ENCODE results near the gene TMC2. TPM values are rescaled to one million over a fixed set of nuclear protein-coding genes. Genes with fewer than 3 reads are reported as not detected.

TMC2 gene
- total RNA-seq, 1 experiment from 2014 or later = not detected

GRCh38 chr20:2519115-2519809 is 17.1 kb upstream of the TMC2 start:
- no peaks in the 10 kb centered on the region for H3K9me3 Mint-ChIP-seq
- DNase-seq (ENCODE audit: low spot score) (no peak), ATAC-seq (no peak)
- POLR2A ChIA-PET = interaction anchor here (0.5 kb wide), 1 partner anchor 15 kb away, joined by 3 read pairs; no protein-coding TSS in a partner anchor
- H3K4me3 Mint-ChIP-seq = no peak overlapping the region
- CTCF ChIA-PET = no interaction called here
- no peaks in the 10 kb centered on the region for H3K36me3 Mint-ChIP-seq
- no peak for TF ChIP-seq IRF2 (CRISPR knock-in tag; IDR thresholded peaks at IDR 0.05; ENCODE audit: borderline replicate concordance, low read depth)
- no peak for TF ChIP-seq NFE2L1 (CRISPR knock-in tag; IDR thresholded peaks at IDR 0.05)
- no peak for TF ChIP-seq SOX15 (CRISPR knock-in tag; IDR thresholded peaks at IDR 0.05)
- TF ChIP-seq GABPB1 (CRISPR knock-in tag; IDR thresholded peaks at IDR 0.05) = no peak
- no peak for TF ChIP-seq PRDM15 (CRISPR knock-in tag; IDR thresholded peaks at IDR 0.05)
- TF ChIP-seq RORB (CRISPR knock-in tag; IDR thresholded peaks at IDR 0.05) = no peak
- no peak for TF ChIP-seq ZBTB43 (CRISPR knock-in tag; IDR thresholded peaks at IDR 0.05)
- TF ChIP-seq ERG (CRISPR knock-in tag; IDR thresholded peaks at IDR 0.05) = no peak
- no peak for TF ChIP-seq E2F1 (CRISPR knock-in tag; IDR thresholded peaks at IDR 0.05)
- no peak for TF ChIP-seq E2F4 (CRISPR knock-in tag; IDR thresholded peaks at IDR 0.05; ENCODE audit: borderline replicate concordance, low read depth)
- no peak for TF ChIP-seq FOXP1 (CRISPR knock-in tag; IDR thresholded peaks at IDR 0.05; ENCODE audit: borderline replicate concordance)
- no peak for TF ChIP-seq MXD4 (CRISPR knock-in tag; IDR thresholded peaks at IDR 0.05; ENCODE audit: borderline replicate concordance)
- TF ChIP-seq NR2C2 (CRISPR knock-in tag; IDR thresholded peaks at IDR 0.05) = no peak
- H3K27me3 Mint-ChIP-seq (ENCODE audit: low read depth) = peaks cover 60% of the 10 kb centered on the region
- no peaks in the 10 kb centered on the region for H3K4me1 Mint-ChIP-seq
- no peak overlapping the region for H3K27ac Mint-ChIP-seq

- Mint-ChIP-seq H3K27ac (no peak overlapping the region), H3K4me3 (no peak overlapping the region), H3K4me1 (peaks cover 3% of the 10 kb centered on the region), H3K9me3 (no peaks in the 10 kb centered on the region), H3K36me3 (no peaks in the 10 kb centered on the region), H3K27me3 (ENCODE audit: low read depth) (peaks cover 71% of the 10 kb centered on the region)
- ATAC-seq (no peak), DNase-seq (ENCODE audit: low spot score) (no peak)
- POLR2A ChIA-PET = no interaction called here
- CTCF ChIA-PET = interaction anchor here (1.5 to 2.1 kb wide), 2 partner anchors 124 to 127 kb away, joined by 8 to 22 read pairs; no protein-coding TSS in a partner anchor
- no peak for TF ChIP-seq ZNF219 (CRISPR knock-in tag; IDR thresholded peaks at IDR 0.05; ENCODE audit: borderline replicate concordance)
- no peak for TF ChIP-seq PRRX2 (CRISPR knock-in tag; IDR thresholded peaks at IDR 0.05)
- TF ChIP-seq CDX4 (CRISPR knock-in tag; IDR thresholded peaks at IDR 0.05; ENCODE audit: borderline replicate concordance) = no peak
- no peak for TF ChIP-seq KAT7 (CRISPR knock-in tag; IDR thresholded peaks at IDR 0.05; ENCODE audit: borderline replicate concordance)
- no peak for TF ChIP-seq E2F1 (CRISPR knock-in tag; IDR thresholded peaks at IDR 0.05)
- TF ChIP-seq ZNF317 (CRISPR knock-in tag; IDR thresholded peaks at IDR 0.05; ENCODE audit: borderline replicate concordance, low read depth) = no peak
- TF ChIP-seq PRDM15 (CRISPR knock-in tag; IDR thresholded peaks at IDR 0.05) = no peak
Observed at GRCh38 chr20:2520617-2521016, 15.8 kb upstream of the TMC2 start.

Data from WTC11 (cell line).